ENCODE results near the gene RNF217.
A peak's percentile ranks its signal among the peaks of the same experiment; 100 is the strongest.

The RNF217 gene

GRCh38 chr6:125112934-125113333 lies 150.7 kb downstream of the RNF217 start:
- no peak for DNase-seq (ENCODE audit: low spot score)
- no peak for TF ChIP-seq CTCF (IDR thresholded peaks at IDR 0.05; ENCODE audit: extremely low read depth, missing control alignments)

- peak; percentile 53 for TF ChIP-seq CTCF (IDR thresholded peaks at IDR 0.05; ENCODE audit: extremely low read depth, missing control alignments)
- peak; percentile 40 for DNase-seq (ENCODE audit: low spot score)
These were observed 152.1 kb downstream of the RNF217 start for GRCh38 chr6:125114248-125114858.

GRCh38 chr6:125116170-125116569 lies 153.9 kb downstream of the RNF217 start:
- no peak for TF ChIP-seq CTCF (IDR thresholded peaks at IDR 0.05; ENCODE audit: extremely low read depth, missing control alignments)
- DNase-seq (ENCODE audit: low spot score) = no peak

GRCh38 chr6:125116710-125117109 lies 154.5 kb downstream of the RNF217 start:
- DNase-seq (ENCODE audit: low spot score) = no peak
- TF ChIP-seq CTCF (IDR thresholded peaks at IDR 0.05; ENCODE audit: extremely low read depth, missing control alignments) = no peak

GRCh38 chr6:125117818-125118217 lies 155.6 kb downstream of the RNF217 start:
- TF ChIP-seq CTCF (IDR thresholded peaks at IDR 0.05; ENCODE audit: extremely low read depth, missing control alignments) = no peak
- DNase-seq (ENCODE audit: low spot score) = no peak

- TF ChIP-seq CTCF (IDR thresholded peaks at IDR 0.05; ENCODE audit: extremely low read depth, missing control alignments) = no peak
- DNase-seq (ENCODE audit: low spot score) = no peak
These were observed 157.9 kb downstream of the RNF217 start for GRCh38 chr6:125120054-125120590.

GRCh38 chr6:125121894-125122293 lies 159.7 kb downstream of the RNF217 start:
- no peak for TF ChIP-seq CTCF (IDR thresholded peaks at IDR 0.05; ENCODE audit: extremely low read depth, missing control alignments)
- no peak for DNase-seq (ENCODE audit: low spot score)
